Endothelial cell of coronary artery (primary cell): ENCODE results near the gene TDRD12. TPM values are rescaled to one million over a fixed set of nuclear protein-coding genes. Genes with fewer than 3 reads are reported as not detected.

Source experiments
- total RNA-seq: library from RNA; depleted of rRNA; stranded (reverse); fragments of >200 nt; gene quantifications from 2 replicates; pipeline ENCODE4 v1.2.3, GENCODE V29; 2014

TDRD12 gene, protein sequence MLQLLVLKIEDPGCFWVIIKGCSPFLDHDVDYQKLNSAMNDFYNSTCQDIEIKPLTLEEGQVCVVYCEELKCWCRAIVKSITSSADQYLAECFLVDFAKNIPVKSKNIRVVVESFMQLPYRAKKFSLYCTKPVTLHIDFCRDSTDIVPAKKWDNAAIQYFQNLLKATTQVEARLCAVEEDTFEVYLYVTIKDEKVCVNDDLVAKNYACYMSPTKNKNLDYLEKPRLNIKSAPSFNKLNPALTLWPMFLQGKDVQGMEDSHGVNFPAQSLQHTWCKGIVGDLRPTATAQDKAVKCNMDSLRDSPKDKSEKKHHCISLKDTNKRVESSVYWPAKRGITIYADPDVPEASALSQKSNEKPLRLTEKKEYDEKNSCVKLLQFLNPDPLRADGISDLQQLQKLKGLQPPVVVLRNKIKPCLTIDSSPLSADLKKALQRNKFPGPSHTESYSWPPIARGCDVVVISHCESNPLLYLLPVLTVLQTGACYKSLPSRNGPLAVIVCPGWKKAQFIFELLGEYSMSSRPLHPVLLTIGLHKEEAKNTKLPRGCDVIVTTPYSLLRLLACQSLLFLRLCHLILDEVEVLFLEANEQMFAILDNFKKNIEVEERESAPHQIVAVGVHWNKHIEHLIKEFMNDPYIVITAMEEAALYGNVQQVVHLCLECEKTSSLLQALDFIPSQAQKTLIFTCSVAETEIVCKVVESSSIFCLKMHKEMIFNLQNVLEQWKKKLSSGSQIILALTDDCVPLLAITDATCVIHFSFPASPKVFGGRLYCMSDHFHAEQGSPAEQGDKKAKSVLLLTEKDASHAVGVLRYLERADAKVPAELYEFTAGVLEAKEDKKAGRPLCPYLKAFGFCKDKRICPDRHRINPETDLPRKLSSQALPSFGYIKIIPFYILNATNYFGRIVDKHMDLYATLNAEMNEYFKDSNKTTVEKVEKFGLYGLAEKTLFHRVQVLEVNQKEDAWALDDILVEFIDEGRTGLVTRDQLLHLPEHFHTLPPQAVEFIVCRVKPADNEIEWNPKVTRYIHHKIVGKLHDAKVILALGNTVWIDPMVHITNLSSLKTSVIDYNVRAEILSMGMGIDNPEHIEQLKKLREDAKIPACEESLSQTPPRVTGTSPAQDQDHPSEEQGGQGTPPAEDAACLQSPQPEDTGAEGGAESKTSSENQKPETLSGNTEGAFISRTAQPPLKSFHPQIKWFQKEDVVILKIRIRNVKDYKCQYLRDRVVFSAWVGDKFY (N-terminal part only)
- 0.09 TPM in 2 replicates for total RNA-seq

DNA sequence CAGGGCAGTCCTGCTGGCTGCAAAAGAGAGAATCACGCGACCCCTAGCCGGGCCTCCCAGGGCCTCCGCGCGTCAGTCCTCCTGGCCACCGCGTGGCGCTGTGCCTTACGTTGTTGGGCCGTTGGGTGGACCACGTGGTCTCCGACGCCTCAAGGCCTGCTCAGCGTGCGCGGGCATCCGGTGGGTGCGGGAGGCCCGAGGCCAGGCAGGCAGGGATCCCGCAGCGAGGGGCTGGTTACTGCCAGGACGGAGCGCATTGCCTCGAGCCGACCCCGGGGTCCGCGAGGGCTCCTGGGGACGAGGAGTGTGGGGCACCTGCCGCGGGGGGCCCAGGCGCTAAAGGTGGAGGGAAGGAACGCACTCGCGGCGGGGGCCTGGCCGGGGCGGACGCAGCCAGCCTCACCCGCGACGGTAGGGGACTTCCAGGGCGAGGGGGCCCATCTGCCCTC lies at the start of gene TDRD12:
TDRD12 (plus strand) TSS at position 157 of the 449 bp plus-strand sequence. CDS start 306 bp downstream, outside the sequence.

DNA sequence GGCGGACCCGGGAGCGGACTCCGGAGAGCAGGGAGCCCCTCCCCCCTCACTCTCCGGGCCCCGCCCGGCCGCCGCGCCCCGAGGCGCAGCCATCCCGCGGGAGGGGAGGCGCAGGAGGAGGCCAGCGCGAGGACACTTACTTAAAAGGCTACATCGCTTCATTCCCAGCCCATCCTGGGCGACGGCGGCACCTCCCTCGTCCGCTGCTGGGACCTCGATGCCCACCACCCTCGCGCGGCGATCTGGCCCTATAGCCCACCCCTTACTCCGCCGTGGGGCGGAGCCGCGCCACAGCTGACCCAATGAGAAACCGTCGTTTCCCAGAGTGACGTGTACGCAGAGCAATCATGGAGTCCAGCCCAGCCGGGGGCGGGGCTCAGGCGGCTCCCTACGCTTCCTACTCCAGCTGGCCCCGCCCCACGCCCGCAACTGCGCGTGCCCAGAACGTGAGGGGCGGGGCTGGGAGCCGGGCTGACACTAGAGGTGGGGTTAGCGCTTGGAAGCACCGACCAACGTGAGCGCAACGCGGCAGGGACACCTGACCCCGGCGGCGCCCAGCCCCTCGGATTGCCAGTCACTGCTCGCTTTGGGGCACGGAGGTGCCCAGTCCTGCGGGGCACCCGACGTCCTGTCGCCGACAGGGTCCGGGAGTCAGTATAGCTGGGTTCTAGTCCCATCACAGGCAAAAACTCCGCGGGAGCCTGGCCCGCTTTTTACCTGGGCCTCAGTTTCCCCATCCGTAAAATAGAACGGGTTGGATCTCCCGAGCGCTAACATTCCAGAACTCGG lies 44.4 kb upstream of the TDRD12 start, which contains the start of gene ANKRD27:
ANKRD27 (minus strand) TSS at position 250 of the 789 bp plus-strand sequence. CDS start 16,165 bp downstream, outside the sequence.

DNA sequence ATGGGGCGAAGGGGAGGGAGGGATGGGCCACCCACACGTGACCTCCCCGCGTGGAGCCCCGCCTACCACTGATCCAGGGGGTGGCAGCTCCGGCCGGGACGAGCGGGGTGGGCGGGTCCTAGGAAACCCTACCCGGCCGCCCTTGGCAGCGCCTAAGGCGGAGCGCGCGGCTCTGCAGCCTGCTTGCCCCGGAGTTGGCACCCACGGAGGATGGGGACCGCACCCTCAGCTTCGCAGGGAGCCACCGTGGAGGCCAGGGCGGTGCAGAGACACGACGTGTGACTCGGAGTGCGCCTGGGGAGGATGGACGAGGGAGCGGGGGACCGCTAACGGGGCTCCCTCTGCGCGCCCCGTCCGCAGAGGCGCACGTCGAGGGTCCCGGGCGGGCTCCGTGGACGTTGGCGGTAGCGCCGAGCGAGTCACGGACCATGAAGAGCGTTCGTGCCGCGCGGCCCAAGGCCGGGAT lies 43.8 kb upstream of the TDRD12 start, which contains the start of gene RGS9BP:
RGS9BP (plus strand) TSS at position 129 of the 466 bp plus-strand sequence. CDS start 416 bp downstream, outside the sequence.

DNA sequence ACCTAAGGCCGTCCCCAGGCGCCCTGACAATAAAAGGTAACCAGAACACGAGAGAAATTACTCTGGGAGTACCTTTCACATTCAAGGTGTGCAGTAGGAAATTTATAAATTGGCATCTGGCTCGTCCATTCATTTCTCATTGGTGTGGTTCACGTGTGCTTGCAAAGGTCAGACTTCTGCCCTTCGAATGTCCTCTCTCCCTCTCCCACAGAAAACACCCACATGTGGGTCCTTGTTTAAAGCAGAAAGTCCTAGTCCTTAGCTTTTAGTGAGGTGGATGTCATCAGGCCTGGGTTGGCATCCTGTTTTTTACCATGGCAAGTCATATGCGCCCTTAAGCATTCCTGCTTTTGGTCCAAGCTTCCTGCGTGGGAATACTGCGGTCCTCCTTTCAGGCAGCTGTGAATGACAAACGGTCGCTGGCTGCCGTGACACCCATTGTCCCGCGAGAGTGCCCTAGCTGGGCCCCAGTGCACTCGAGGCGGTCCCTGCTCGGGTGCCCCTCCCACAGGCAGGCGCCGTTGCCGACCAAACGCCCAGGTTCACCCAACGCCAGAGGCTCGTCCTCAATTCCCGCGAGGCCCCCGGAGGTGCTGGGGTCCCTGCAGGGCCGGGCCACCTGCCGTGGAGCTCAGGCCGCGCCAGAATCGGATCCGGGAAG lies 28.1 kb upstream of the TDRD12 start, which contains the start of gene NUDT19:
NUDT19 (plus strand) TSS at position 531 of the 661 bp plus-strand sequence. CDS start 140 bp downstream, outside the sequence.

DNA sequence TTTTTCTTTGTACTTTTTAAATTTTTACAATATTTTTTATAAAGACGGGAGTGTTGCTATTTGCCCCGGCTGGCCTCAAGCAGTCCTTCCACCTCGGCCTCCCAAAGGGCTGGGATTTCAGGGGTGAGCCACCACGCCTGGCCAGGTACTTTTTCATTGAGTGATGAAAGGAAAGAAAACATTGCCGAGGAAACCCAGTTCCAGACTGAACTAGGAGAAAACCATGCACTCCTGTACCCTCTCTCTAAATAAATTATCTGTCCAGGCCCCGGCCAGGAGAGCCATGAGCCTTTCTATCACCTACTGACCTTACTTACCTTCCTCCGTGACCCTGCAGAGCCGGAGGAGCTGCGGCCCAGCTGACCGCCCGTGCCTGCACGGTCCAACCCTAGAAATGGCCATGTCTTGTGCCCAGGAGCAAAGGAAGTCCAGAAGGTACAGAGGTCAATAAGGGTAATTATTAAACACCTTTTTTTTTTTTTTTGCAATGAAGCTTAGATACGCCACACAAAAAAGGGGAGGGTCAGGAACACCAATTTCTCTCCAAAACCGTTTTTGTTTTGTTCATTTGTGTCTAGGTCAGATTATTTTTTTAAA lies 149.9 kb downstream of the TDRD12 start, which contains the start of gene SLC7A9:
SLC7A9 (minus strand) TSS at position 399 of the 597 bp plus-strand sequence. CDS start 1,233 bp downstream, outside the sequence.

Other genes with a start within 250 kb of the TDRD12 start
- gene PDCD5, start 138.6 kb upstream of the TDRD12 start, total RNA-seq, result 127 and 142 TPM in 2 replicates
- gene ANKRD27, start 44.6 kb upstream of the TDRD12 start, total RNA-seq, result 31.4 and 36.9 TPM in 2 replicates
- 0.18 and 0.47 TPM in 2 replicates for gene RGS9BP, start 43.9 kb upstream of the TDRD12 start, total RNA-seq
- gene NUDT19, start 27.9 kb upstream of the TDRD12 start, total RNA-seq, result 8.1 and 10.3 TPM in 2 replicates
- gene SLC7A9, start 150.0 kb downstream of the TDRD12 start, total RNA-seq, result not detected in 2 replicates